Measurements from ENCODE around the gene FASTK.

- TF ChIP-seq CTCF (conservative IDR thresholded peaks at IDR 0.05) (no peak), ZFX (IDR thresholded peaks at IDR 0.05) (no peak)
These were observed 39.8 kb downstream of the FASTK start for GRCh38 chr7:151040616-151041375.
